Left ventricle myocardium superior (tissue), 1 donor: Measurements from ENCODE around the gene STON1. TPM values are rescaled to one million over a fixed set of nuclear protein-coding genes. Genes with fewer than 3 reads are reported as not detected.
A peak's percentile ranks its signal among the peaks of the same experiment; 100 is the strongest.
"Not testable (repeated sequence)": the region's sequence is repeated elsewhere in the genome, so short reads cannot be mapped to it uniquely, and the experiment has no call there.

Source experiments
- ATAC-seq: fragments of 200-7000 bp; cut with Tn5 transposase; one replicate; pipeline ENCODE4 v1.9.1; 2020; ENCODE audit warnings: mild to moderate bottlenecking, moderate library complexity
- DNase-seq: peaks from one replicate; pipeline ENCODE4 v3.0.0-alpha.2; 2020
- intact Hi-C: fragments of 100-400 bp; cut with micrococcal nuclease; formaldehyde crosslinking; loops from one replicate; pipeline ENCODE4 v1.11.0; 2022
- total RNA-seq: library from RNA; stranded (reverse); fragmentation: NEBNext Ultra II Directional; extraction: Animal tissue kit (Norgen Biotek cat#: 25700); gene quantifications from one replicate; pipeline ENCODE4 v1.2.1, GENCODE V29; 2021
- donor health status: DM: no; HTN: yes; CAD: no; lungs with severe emphysema.

The STON1 gene
- total RNA-seq, 1 donor from 2014 or later = 6.7 TPM

DNA sequence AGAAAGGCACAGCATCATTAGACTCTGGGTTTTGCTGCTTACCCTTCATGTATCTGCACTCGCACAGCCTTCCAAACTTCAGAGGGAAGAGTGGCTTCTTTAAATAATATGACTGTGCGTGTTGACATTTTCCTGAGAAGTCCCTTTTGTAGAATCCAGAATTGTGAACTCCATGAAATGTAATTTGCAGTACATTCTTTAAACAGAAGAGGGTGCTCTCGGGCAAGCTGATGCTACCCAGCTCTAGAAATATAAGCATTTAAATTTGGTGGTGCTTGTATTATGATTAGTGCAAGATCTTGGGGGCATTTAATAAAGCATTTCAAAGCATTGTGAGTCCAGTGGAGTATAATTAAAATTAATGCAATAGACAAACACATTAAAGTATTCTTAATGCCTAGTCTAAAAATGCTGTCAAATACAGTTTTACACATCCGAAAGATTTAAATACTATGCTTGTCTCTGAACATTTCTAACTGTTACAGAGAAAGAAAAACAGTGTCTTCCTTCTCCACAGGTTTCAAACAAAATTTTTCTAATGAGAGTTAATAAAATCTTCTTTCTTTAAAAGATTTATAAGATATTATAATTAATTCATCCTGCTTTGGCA, 70.4 kb downstream of the STON1 start:
- intact Hi-C loops = no loop called here
- ATAC-seq (peak; percentile 40), DNase-seq (no peak)

DNA sequence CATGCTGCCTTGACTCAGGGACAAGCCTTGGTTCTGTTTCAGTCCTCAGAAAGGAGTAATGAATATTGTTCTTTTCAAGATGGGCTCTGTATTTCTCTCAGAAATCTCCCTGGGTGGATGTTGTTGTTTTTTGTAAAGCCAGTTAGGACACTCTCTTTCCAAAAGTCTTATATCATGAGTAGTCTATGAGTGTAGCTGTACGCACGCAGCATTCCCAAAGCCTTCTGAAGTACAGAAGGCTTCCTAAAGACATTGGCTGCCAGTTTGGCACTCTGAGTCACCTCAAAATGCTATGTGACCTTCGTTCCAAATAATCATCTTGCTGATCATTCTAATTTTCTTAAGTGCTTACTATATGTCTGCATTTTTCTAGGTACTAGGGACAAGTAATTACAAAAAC, 71.0 kb downstream of the STON1 start:
- DNase-seq = no peak
- intact Hi-C loops = no loop called here
- ATAC-seq = no peak

DNA sequence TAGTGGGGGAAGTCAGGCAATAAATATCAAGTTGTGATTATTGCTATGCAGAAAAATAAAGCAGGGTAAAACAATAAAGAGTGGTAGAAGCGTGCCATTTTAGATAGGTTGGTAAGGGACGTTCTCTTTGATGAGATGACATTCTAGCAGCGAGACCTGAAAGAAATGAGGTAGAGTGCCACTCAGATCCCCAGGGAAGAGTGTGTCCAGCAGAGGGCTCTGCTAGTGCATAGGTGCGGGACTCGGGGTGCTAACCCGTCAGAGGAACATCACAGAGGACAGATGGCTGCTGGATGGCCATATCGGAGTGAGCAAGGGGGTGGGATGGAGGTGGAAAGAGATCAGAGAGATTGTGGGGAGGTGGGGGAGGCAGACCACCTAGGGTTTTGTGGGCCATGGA, 71.4 kb downstream of the STON1 start:
- DNase-seq (no peak), ATAC-seq (peak; percentile 61)
- intact Hi-C loops = no loop called here

DNA sequence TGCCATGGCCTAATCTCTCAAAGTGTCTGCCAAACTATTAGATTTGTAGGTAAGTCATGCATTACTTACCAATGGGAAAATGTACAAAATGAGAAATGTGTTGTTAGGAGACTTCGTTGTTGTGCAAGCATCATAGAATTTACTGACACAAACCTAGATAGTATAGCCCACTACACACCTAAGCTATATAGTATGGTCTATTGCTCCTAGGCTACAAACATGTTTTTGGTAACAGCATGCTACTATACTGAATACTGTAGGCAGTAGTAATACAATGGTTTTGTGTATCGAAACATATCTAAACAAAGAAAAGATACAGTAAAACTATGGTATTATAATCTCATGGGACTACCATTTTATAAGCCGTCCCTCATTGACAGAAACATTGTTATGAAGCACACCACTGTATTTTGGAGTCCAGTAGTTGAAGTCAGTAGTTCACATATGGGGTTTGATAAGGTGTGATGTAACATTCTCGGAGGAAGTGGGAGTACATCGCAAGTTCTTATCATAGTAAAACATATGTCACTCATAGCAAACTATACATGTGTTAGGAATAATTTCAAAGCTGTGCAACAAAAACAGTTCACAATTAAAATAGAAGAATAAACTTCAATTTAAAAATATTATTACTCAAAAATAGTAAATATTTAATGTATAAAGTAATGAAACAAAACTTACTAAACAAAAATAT, 75.7 kb downstream of the STON1 start:
- ATAC-seq = no peak

DNA sequence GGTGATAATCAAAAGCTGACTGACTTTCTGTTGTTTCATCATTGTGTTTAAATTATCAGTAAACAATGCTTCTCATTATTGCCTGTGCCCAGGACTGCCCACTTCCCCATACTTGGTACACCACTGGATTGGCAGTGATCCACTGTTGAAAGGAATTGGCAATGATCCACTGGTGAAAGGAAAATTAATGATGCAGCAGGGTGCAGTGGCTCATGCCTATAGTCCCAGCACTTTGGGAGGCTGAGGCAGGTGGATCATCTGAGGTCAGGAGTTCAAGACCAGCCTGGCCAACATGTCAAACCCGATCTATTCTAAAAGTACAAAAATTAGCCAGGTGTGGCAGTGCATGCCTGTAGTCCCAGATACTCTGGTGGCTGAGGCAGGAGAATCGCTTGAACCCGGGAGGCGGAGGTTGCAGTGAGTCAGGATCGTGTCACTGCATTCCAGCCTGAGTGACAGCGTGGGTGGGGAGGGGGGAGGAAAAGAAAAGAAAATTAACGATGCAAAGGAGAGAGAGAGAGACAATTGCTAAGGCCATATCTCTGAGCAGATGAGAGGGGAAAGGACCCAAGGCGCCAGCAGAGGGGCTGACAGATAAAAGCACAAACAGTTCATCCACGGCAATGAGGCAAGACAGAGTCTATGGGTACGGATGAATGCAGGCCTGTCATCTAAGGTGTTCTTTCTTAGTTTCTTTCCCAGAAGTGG, 77.5 kb downstream of the STON1 start:
- ATAC-seq = no peak
- no peak for DNase-seq
- intact Hi-C loops = no loop called here

More for the DNA sequence above, 75.7 kb downstream of the STON1 start:
- no peak for DNase-seq
- intact Hi-C loops = no loop called here

DNA sequence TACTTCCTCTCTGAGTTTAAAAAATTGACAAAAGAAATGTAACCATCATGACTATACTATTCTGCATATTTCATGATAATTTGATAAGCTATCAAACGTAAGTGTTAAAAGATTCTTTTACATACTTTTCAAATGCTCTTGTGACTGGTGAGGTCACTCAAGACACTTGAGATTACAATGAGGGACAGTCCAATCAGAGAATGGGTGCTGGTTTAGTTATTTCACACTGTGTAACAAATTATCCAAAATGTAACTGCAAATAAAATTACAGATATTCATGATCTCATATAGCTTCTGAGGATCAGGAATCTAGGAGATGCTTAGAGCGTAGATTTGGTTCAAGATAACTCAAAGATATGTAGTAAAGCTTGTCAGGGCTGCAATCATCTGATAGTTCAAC, 83.3 kb downstream of the STON1 start:
- DNase-seq (no peak), ATAC-seq (no peak)
- intact Hi-C loops = no loop called here

DNA sequence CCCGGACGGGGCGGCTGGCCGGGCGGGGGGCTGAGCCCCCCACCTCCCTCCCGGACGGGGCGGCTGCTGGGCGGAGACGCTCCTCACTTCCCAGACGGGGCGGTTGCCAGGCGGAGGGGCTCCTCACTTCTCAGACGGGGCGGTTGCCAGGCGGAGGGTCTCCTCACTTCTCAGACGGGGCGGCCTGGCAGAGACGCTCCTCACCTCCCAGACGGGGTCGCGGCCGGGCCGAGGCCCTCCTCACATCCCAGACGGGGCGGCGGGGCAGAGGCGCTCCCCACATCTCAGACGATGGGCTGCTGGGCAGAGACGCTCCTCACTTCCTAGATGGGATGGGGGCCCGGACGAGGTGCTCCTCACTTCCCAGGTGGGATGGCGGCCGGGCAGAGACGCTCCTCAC, 84.6 kb downstream of the STON1 start:
- ATAC-seq, intact Hi-C loops, DNase-seq: not testable (repeated sequence)

DNA sequence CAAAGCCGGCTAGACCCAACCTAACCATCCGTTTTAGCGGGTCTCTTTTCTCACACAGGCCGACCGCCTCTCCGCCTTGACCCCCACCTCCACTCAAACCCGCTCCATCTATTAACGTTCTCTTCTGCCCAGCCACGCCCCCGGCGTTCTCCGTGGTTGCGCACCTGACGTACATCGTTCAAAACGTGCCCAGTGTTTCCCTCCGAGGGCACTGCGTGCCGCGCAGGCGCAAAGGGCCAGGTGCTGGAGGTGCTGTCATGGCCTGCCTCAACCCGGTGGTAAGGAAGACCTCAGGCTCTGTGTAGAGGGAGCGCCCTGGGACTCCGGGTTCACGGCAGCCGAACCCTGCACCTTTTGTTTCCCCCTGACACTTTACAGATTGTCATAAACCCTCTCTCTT, 87.7 kb downstream of the STON1 start, which contains the start of gene GTF2A1L:
Gene GTF2A1L (plus strand): TSS at position 239 of the 400 bp plus-strand sequence. CDS start 19 bp downstream, at position 258.
- intact Hi-C loops = no loop called here
- ATAC-seq = no peak
- no peak for DNase-seq

DNA sequence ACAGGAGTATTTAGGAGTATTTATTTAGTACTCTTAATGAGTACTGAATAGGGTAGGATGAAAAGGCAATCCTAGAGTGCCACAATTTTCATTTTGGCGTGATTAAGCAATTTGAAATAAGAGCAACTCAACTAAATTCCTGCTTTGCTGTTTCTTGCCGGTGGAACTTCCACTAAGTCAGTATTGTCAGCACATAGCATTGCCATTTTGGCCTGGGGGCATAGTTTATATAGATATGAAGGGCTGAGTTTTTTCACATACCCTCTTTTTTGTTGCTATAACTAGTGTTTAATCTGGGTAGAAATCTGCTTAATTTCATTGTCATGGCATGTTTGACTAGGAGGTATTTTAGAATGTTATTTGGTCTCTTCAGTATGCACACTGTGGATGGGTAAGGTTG, 89.6 kb downstream of the STON1 start:
- intact Hi-C loops = no loop called here
- ATAC-seq = no peak
- no peak for DNase-seq

DNA sequence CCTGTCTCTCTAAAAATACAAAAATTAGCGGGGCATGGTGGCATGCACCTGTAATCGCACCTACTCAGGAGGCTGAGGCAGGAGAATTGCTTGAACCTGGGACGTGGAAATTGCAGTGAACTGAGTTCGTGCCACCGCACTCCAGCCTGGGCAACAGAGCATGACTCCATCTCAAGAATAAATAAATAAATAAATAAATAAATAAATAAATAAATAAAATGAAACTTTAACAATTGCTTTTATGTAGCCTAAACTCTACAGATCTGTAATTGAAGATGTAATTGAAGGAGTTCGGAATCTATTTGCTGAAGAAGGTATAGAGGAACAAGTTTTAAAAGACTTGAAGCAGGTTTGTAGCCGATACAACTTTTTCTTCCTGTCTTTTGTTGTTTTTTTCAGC, 90.7 kb downstream of the STON1 start:
- intact Hi-C loops = no loop called here
- ATAC-seq = no peak
- no peak for DNase-seq

DNA sequence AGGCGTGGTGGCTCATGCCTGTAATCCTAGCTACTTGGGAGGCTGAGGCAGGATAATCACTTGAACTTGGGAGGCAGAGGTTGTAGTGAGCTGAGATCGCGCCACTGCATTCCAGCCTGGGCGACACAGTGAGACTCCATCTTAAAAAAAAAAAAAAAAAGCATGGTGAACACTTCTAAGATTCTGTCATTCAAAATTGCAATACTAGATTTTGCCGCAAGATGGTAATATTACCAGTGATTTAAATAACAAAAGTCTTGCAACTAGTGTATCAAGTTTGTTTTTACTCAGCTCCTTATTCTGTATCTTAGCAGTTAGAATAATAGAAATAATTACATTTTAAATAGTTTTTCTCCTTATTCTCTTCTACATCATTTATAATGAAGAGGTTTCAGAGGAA, 92.7 kb downstream of the STON1 start:
- DNase-seq, intact Hi-C loops, ATAC-seq: not testable (repeated sequence)

DNA sequence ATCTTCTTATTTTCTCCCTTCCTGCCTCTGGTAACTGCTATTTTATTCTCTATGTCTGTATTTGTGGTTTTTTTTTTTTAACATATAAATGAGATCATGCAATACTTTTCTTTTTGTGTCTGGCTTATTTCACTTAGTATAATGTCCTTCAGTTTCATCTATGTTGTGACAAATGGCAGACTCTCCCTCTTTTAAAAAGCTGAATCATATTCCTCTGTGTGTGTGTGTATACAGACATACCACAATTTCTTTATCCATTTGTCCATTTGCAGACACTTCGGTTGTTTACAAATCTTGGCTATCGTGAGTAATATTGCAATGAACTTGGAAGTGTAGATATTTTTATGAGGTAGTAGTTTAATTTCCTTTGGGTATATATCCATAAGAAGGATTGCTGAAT, 94.7 kb downstream of the STON1 start:
- intact Hi-C loops = no loop called here
- ATAC-seq (no peak), DNase-seq (no peak)

DNA sequence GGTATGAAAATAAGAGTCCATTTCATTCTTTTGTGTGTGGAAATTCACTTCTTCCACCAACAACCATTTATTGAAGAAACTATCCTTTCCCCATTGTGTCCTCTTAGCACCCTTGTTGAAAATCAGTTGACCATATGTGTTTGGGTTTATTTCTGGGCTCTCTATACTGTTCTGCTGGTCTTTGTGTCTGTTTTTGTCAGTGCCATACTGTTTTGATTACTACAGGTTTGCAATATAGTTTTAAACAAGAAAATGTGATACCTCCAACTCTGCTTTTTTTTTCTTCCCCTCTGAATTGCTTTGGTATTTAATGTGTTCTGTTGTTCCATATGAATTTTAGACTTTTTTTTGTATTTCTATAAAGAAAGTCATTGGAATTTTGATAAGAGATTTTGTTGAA, 96.1 kb downstream of the STON1 start:
- no peak for DNase-seq
- no peak for ATAC-seq
- intact Hi-C loops = no loop called here

DNA sequence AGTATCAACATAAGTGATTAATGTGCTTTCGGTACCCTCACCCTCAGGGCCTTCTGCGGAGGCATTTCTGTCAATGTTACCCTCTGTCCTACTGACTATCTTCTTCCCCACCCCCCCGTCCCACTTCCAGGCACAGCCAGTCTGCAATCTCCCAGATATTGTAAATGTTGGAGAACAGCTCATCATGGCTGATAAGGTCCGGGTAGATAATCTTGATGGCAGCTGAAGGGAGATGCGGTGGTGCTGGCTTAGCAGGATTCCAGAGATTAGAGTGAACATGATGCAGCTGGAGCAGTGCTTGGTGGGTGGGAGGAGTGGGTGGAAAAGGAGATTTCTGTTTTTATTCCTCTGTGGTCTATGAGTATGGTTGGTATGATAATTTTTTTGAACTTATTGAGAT, 103.2 kb downstream of the STON1 start:
- intact Hi-C loops = no loop called here
- no peak for DNase-seq
- ATAC-seq = no peak

DNA sequence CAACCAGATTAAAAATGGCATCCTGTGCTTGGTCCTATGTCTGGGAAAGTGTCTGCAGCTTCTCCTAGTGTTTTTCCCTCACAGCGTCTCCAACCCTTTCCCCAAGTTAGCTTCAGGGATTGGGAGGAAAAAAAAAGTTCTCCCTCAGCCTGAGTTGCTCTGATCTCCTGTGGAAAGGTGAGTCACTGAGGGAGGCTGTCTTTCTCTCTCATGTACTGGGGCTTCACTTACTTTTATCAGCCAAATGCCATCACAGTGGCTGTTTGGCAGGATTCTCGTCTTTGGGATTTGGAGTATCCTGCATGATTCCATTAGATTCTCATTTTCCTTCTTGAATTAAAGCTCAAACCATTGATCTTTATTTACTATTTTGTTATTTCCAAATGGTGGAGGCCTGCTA, 105.8 kb downstream of the STON1 start:
- ATAC-seq (no peak), DNase-seq (no peak)
- intact Hi-C loops = no loop called here

DNA sequence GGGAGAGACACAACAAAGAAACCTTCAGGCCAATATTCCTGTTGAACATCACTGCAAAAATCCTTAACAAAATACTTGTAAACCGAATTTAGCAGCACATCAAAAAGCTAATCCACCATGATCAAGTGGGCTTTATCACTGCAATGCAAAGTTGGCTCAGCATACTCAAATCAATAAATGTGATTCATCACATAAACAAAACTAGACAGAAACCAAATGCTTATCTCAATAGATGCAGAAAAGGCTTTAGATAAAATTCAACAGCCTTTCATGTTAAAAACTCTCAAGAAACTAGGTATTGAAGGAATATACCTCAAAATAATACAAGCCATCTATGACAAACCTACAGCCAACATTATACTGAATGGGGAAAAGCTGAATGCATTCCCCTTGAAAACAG, 108.3 kb downstream of the STON1 start:
- ATAC-seq (no peak), DNase-seq (no peak)
- intact Hi-C loops = no loop called here

Other genes with a start within 250 kb of the STON1 start
- gene FOXN2, start 215.5 kb upstream of the STON1 start, total RNA-seq = 8.9 TPM
- 9.9 TPM for gene PPP1R21, start 89.4 kb upstream of the STON1 start, total RNA-seq
- not detected for gene GTF2A1L, start 87.7 kb downstream of the STON1 start, total RNA-seq
- 0.10 TPM for gene LHCGR, start 225.6 kb downstream of the STON1 start, total RNA-seq